B cell (primary cell): Measurements from ENCODE around the gene ACADM. TPM values are rescaled to one million over a fixed set of nuclear protein-coding genes. Genes with fewer than 3 reads are reported as not detected.
"Not testable (repeated sequence)": the region's sequence is repeated elsewhere in the genome, so short reads cannot be mapped to it uniquely, and the experiment has no call there.

Source experiments
- ATAC-seq: fragments of 200-7000 bp; cut with Tn5 transposase; one replicate; pipeline ENCODE4 v1.10.0; 2021; ENCODE audit warnings: low read depth, mild to moderate bottlenecking, moderate number of reproducible peaks, moderate library complexity
- CTCF ChIA-PET: fragments of 350-600 bp; sonication (Branson Sonifier 250); formaldehyde crosslinking; loops from one replicate; lab custom pipeline; 2021; ENCODE audit warnings: antibody characterized with exemption, inconsistent platforms; lab: Charles Lee
- POLR2A ChIA-PET: fragments of 350-600 bp; sonication (Branson Sonifier 250); formaldehyde crosslinking; loops from one replicate; lab custom pipeline; 2021; ENCODE audit warnings: antibody characterized with exemption; lab: Charles Lee
- DNase-seq: peaks from one replicate; pipeline ENCODE4 v3.0.0; 2013
- H2AFZ ChIP-seq: 2 replicates; pipeline ENCODE4 v1.6.1; 2012; ENCODE audit warnings: mild to moderate bottlenecking, low read depth, low read length; ENCODE audit not compliant: insufficient read depth, poor library complexity, severe bottlenecking
- H3K27ac ChIP-seq, 2 donors: 1 replicate in 1 of 2; 2 replicates in 1 of 2; pipeline ENCODE4 v1.5.1; 2012 to 2013; ENCODE audit warnings: low read length in 2 of 2, mild to moderate bottlenecking in 2 of 2, moderate library complexity in 1 of 2
- H3K27me3 ChIP-seq, 4 experiments: fragments of 200-600 bp in 1 of 4; sonication (generic) in 1 of 4; replicated peaks in 1 of 4; 1 replicate in 2 of 4; 2 replicates in 2 of 4; pipeline versions ENCODE4 v1.6.1 to v1.7.0; 2013 to 2016; ENCODE audit warnings: low read length in 3 of 4, mild to moderate bottlenecking in 2 of 4, mixed read lengths in 1 of 4, moderate library complexity in 1 of 4; ENCODE audit not compliant: insufficient read depth in 4 of 4, control insufficient read depth in 3 of 4; ENCODE audit errors: control extremely low read depth in 1 of 4
- H3K36me3 ChIP-seq, 2 experiments: replicated peaks in 1 of 2; 1 replicate in 1 of 2; 2 replicates in 1 of 2; pipeline versions ENCODE4 v1.6.1 to v1.7.1; 2013; ENCODE audit warnings: low read length in 1 of 2; ENCODE audit not compliant: insufficient read depth in 2 of 2, control insufficient read depth in 1 of 2; ENCODE audit errors: control extremely low read depth in 1 of 2, extremely low read depth in 1 of 2
- H3K4me1 ChIP-seq, 2 donors: fragments of 200-600 bp in 1 of 2; sonication (generic) in 1 of 2; 1 replicate in 1 of 2; 2 replicates in 1 of 2; pipeline versions ENCODE4 v1.5.1 to v1.6.1; 2013 to 2017; ENCODE audit warnings: low read length in 2 of 2; ENCODE audit not compliant: control insufficient read depth in 2 of 2, insufficient read depth in 2 of 2
- H3K4me2 ChIP-seq: replicated peaks from 2 replicates; pipeline ENCODE3; 2012; ENCODE audit warnings: mild to moderate bottlenecking, low read depth, low read length; ENCODE audit not compliant: poor library complexity, severe bottlenecking
- H3K4me3 ChIP-seq, 5 experiments: fragments of 200-600 bp in 1 of 5; sonication (generic) in 1 of 5; 1 replicate in 3 of 5; 2 replicates in 2 of 5; pipeline versions ENCODE4 v1.5.1 to v1.7.0; 2011 to 2016; ENCODE audit warnings: low read length in 4 of 5, mild to moderate bottlenecking in 4 of 5, low read depth in 2 of 5, control low read depth in 1 of 5, moderate library complexity in 1 of 5; ENCODE audit not compliant: insufficient read depth in 1 of 5; ENCODE audit errors: control extremely low read depth in 1 of 5, extremely low read depth in 1 of 5
- H3K79me2 ChIP-seq: fragments of 200-600 bp; sonication (generic); one replicate; pipeline ENCODE4 v1.6.0; 2016; ENCODE audit warnings: low read length; ENCODE audit not compliant: control insufficient read depth, insufficient read depth
- H3K9ac ChIP-seq: fragments of 200-600 bp; sonication (generic); 2 replicates; pipeline ENCODE4 v1.6.1; 2017; ENCODE audit warnings: mild to moderate bottlenecking, low read length, moderate library complexity
- H3K9me3 ChIP-seq, 3 donors: one replicate each; pipeline versions ENCODE4 v1.6.1 to v1.7.1; 2013; ENCODE audit warnings: low read length in 2 of 3; ENCODE audit not compliant: control insufficient read depth in 2 of 3, insufficient read depth in 1 of 3; ENCODE audit errors: control extremely low read depth in 1 of 3
- H4K20me1 ChIP-seq: 2 replicates; pipeline ENCODE4 v1.6.0; 2012; ENCODE audit warnings: mild to moderate bottlenecking, low read length; ENCODE audit not compliant: insufficient read depth, control insufficient read depth, poor library complexity, severe bottlenecking
- H3K27ac Mint-ChIP-seq: one replicate; pipeline ENCODE4 v1.8.0; 2021; ENCODE audit warnings: mixed read lengths
- H3K27me3 Mint-ChIP-seq: one replicate; pipeline ENCODE4 v1.8.0; 2021; ENCODE audit warnings: mixed read lengths
- H3K4me1 Mint-ChIP-seq: one replicate; pipeline ENCODE4 v1.8.0; 2021; ENCODE audit warnings: mixed read lengths
- H3K4me3 Mint-ChIP-seq: one replicate; pipeline ENCODE4 v1.8.0; 2021; ENCODE audit warnings: mixed read lengths
- H3K9me3 Mint-ChIP-seq: one replicate; pipeline ENCODE4 v1.8.0; 2022; ENCODE audit warnings: mixed read lengths; ENCODE audit not compliant: insufficient read depth
- EZH2 ChIP-seq: IDR thresholded peaks from 2 replicates; pipeline ENCODE4 v1.6.1; 2012; ENCODE audit warnings: borderline replicate concordance, low read depth, mild to moderate bottlenecking, moderate library complexity, low read length; ENCODE audit not compliant: insufficient read depth, poor library complexity, severe bottlenecking
- WGBS: methylation state at CpG from one replicate; pipeline ENCODE4 v1.1.5; 2013; ENCODE audit warnings: missing lambda C conversion rate; ENCODE audit not compliant: insufficient coverage; 5-methylcytosine and 5-hydroxymethylcytosine counted together
- intact Hi-C: fragments of 100-400 bp; cut with micrococcal nuclease; formaldehyde crosslinking; loops from one replicate; pipeline ENCODE4 v1.10.0; 2022
- polyA plus RNA-seq: library from polyadenylated mRNA; depleted of rRNA; stranded (reverse); fragments of >200 nt; gene quantifications from 2 replicates; pipeline ENCODE4 v1.2.3, GENCODE V29; 2012
- total RNA-seq, 2 donors: library from RNA; stranded (reverse); fragments of 120-200 nt in 1 of 2; gene quantifications; 1 replicate in 1 of 2; 2 replicates in 1 of 2; pipeline versions ENCODE4 v1.2.3 to v1.2.4, GENCODE V29; 2013 to 2022
- TF ChIP-seq, protein P1 (sequence below): fragments of 200-600 bp; IDR thresholded peaks from one replicate; pipeline ENCODE4 v1.8.0; 2022; ENCODE audit warnings: antibody characterized with exemption, mild to moderate bottlenecking

ACADM gene
- total and polyA plus RNA-seq, 2 donors (not counting 1 experiment from before 2014, with no cell fraction given): 16.4 to 53.3 TPM

DNA sequence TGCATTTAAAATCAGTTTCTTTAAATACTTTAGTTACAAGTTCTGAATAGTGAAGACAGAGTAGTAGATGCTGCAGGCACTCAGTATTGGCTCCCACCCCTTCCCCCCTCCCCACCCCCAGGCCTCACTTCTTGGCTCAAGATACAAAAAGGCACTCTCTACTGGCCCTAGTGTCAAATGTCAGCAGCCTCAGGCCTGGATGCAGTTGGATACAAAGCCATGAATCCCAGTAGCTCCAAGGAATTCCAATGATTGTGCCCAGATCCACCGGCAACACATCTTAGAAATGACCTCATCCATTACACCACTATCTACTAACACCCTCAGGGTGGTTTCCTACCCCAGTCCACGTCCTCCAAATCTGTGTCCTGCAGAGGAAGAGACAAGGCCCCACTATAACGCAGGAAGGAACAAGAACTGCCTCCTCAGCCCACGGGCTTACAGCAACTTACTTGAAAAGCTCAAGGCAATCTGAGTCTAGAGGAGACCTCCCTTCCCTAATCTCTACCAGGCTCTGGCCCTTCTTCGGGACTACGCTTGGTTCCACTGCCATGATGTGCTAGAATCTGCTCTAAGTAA is 17.6 kb downstream of the ACADM start:
- Mint-ChIP-seq H3K4me3 (no peak overlapping the region), H3K9me3 (no peaks in the 10 kb centered on the region), H3K27ac (no peak overlapping the region), H3K4me1 (peaks cover 5% of the 10 kb centered on the region), H3K27me3 (no peaks in the 10 kb centered on the region)
- ChIA-PET POLR2A (no interaction called here), CTCF (no interaction called here)
- peaks cover 15 to 49% of the 10 kb centered on the region in 2 experiments for H3K36me3 ChIP-seq
- intact Hi-C loops: no loop called here
- TF ChIP-seq, protein P1, sequence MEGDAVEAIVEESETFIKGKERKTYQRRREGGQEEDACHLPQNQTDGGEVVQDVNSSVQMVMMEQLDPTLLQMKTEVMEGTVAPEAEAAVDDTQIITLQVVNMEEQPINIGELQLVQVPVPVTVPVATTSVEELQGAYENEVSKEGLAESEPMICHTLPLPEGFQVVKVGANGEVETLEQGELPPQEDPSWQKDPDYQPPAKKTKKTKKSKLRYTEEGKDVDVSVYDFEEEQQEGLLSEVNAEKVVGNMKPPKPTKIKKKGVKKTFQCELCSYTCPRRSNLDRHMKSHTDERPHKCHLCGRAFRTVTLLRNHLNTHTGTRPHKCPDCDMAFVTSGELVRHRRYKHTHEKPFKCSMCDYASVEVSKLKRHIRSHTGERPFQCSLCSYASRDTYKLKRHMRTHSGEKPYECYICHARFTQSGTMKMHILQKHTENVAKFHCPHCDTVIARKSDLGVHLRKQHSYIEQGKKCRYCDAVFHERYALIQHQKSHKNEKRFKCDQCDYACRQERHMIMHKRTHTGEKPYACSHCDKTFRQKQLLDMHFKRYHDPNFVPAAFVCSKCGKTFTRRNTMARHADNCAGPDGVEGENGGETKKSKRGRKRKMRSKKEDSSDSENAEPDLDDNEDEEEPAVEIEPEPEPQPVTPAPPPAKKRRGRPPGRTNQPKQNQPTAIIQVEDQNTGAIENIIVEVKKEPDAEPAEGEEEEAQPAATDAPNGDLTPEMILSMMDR: no peak
- no peak for TF ChIP-seq EZH2
- no peaks in the 10 kb centered on the region for H3K79me2 ChIP-seq
- H3K27me3 ChIP-seq: no peaks in the 10 kb centered on the region
- no peak overlapping the region for H3K4me2 ChIP-seq
- no peak overlapping the region for H3K27ac ChIP-seq
- ATAC-seq: no peak
- no peak overlapping the region for H3K9ac ChIP-seq
- H3K4me3 ChIP-seq: no peak overlapping the region
- no peak for DNase-seq
- no peaks in the 10 kb centered on the region for H4K20me1 ChIP-seq
- no peaks in the 10 kb centered on the region for H3K4me1 ChIP-seq
- no peaks in the 10 kb centered on the region for H3K9me3 ChIP-seq
- H2AFZ ChIP-seq: no peak overlapping the region
- WGBS: 92% methylated on average over 2 of the region's 6 CpGs

DNA sequence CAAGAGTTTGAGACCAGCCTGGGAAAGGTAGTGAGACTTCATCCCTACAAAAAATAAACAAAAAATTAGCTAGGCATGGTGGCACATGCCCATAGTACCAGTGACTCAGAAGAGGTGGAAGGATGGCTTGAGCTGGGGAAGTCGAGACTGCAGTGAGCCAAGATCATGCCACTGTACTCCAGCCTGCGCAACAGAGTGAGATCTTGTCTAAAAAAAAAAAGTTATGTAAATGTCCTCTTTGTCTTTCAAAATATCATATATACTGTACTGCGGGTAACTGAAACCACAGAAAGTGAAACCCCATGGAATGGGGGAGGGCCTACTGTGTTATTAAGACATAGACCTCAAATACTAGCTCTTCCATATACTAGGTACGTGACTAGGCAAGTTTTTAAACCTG is 20.8 kb downstream of the ACADM start:
- POLR2A ChIA-PET: no interaction called here

DNA sequence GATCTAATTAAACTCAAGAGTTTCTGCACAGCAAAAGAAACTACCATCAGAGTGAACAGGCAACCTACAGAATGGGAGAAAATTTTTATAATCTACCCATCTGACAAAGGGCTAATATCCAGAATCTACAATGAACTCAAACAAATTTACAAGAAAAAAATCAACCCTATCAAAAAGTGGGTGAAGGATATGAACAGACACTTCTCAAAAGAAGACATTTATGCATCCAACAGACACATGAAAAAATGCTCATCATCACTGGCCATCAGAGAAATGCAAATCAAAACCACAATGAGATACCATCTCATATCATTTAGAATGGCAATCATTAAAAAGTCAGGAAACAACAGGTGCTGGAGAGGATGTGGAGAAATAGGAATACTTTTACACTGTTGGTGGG is 32.7 kb downstream of the ACADM start:
- H3K9me3 Mint-ChIP-seq, H3K27ac ChIP-seq, H3K79me2 ChIP-seq, H3K4me3 ChIP-seq, DNase-seq, intact Hi-C loops, ATAC-seq, H3K4me1 Mint-ChIP-seq, H3K27me3 Mint-ChIP-seq, H3K27me3 ChIP-seq, CTCF ChIA-PET, H4K20me1 ChIP-seq, H2AFZ ChIP-seq, H3K9me3 ChIP-seq, H3K4me3 Mint-ChIP-seq, H3K27ac Mint-ChIP-seq, H3K4me2 ChIP-seq, H3K9ac ChIP-seq, H3K4me1 ChIP-seq, POLR2A ChIA-PET: not testable (repeated sequence)
- H3K36me3 ChIP-seq: peaks cover 2 to 12% of the 10 kb centered on the region in 2 experiments

More for the DNA sequence above, 20.8 kb downstream of the ACADM start:
- no peaks in the 10 kb centered on the region for H3K9me3 ChIP-seq
- H3K9ac ChIP-seq: no peak overlapping the region
- no peaks in the 10 kb centered on the region for H3K27me3 ChIP-seq
- Mint-ChIP-seq H3K27ac (peak overlapping the region; percentile 74), H3K4me1 (peaks cover 5% of the 10 kb centered on the region), H3K27me3 (no peaks in the 10 kb centered on the region), H3K4me3 (no peak overlapping the region), H3K9me3 (no peaks in the 10 kb centered on the region)
- no peaks in the 10 kb centered on the region for H3K4me1 ChIP-seq
- no peak overlapping the region for H2AFZ ChIP-seq
- no peaks in the 10 kb centered on the region for H3K79me2 ChIP-seq
- no CpG with 5 or more reads among the region's 4 CpGs for WGBS
- intact Hi-C loops: no loop called here
- no peak for TF ChIP-seq EZH2
- TF ChIP-seq, protein P1: no peak
- H3K36me3 ChIP-seq: peaks cover 16 to 36% of the 10 kb centered on the region in 2 experiments
- H3K4me3 ChIP-seq: no peak overlapping the region
- DNase-seq: no peak
- no peak overlapping the region for H3K27ac ChIP-seq
- CTCF ChIA-PET: no interaction called here
- ATAC-seq: peak; percentile 28
- no peaks in the 10 kb centered on the region for H4K20me1 ChIP-seq
- no peak overlapping the region for H3K4me2 ChIP-seq
